HPDE6-E6E7 (cell line): Measurements from ENCODE around the gene NPC1L1.

Experiments used
- DNase-seq: peaks from one replicate; pipeline ENCODE4 v3.0.0; 2011; ENCODE audit warnings: missing footprints; ENCODE audit errors: extremely low spot score

Gene NPC1L1

GRCh38 chr7:44472843-44473242 is 68.3 kb downstream of the NPC1L1 start:
- no peak for DNase-seq

- no peak for DNase-seq
Observed at GRCh38 chr7:44471850-44472249, 69.3 kb downstream of the NPC1L1 start.

GRCh38 chr7:44471436-44471835 is 69.7 kb downstream of the NPC1L1 start:
- no peak for DNase-seq

DNA sequence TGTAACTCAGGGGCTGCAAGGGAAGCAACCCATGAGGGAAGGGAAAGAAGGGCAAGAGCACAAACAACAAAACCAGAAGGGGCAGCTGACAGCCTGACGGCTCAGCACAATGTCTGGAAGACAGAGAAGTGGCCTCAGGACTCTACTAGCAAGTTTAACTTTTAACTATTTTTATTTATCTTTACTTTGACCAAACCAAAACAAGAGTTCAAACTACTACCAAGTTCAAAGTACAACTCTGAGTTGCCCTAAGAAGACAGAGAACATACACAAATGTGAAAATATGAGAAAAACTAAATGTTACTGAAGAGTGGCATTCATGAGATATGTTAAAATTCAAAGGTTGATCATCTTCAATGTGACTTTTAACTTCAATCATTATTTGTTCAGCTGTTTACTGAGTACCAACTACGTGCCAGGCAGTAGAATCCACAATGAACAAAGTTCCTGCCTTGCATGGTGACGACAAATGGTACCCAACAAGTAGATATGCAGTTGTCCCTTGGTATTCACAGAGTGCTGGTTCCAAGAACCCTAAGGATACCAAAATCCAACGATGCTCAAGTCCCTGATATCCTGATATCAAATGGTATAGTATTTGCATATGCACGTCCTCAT is 70.4 kb downstream of the NPC1L1 start:
- no peak for DNase-seq

DNA sequence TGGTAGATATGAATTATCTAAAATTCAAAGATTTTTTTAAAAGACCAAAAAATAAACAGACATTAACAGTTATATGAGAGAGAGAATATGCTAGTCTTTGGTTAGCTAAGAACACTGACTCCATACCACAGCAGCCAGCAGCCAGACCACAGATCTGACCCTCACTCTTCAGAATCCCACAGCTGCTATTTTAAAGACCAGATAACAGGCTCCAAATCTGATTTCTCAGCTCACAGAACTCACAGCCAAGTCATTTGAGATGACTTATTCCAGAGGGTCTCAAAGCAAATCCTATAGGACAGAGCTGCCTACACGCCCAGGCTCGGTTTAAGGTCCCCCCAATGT is 71.0 kb downstream of the NPC1L1 start:
- no peak for DNase-seq

- DNase-seq, result no peak
Observed at GRCh38 chr7:44469461-44470134, 71.5 kb downstream of the NPC1L1 start.

GRCh38 chr7:44467217-44467548 is 73.9 kb downstream of the NPC1L1 start:
- no peak for DNase-seq

DNA sequence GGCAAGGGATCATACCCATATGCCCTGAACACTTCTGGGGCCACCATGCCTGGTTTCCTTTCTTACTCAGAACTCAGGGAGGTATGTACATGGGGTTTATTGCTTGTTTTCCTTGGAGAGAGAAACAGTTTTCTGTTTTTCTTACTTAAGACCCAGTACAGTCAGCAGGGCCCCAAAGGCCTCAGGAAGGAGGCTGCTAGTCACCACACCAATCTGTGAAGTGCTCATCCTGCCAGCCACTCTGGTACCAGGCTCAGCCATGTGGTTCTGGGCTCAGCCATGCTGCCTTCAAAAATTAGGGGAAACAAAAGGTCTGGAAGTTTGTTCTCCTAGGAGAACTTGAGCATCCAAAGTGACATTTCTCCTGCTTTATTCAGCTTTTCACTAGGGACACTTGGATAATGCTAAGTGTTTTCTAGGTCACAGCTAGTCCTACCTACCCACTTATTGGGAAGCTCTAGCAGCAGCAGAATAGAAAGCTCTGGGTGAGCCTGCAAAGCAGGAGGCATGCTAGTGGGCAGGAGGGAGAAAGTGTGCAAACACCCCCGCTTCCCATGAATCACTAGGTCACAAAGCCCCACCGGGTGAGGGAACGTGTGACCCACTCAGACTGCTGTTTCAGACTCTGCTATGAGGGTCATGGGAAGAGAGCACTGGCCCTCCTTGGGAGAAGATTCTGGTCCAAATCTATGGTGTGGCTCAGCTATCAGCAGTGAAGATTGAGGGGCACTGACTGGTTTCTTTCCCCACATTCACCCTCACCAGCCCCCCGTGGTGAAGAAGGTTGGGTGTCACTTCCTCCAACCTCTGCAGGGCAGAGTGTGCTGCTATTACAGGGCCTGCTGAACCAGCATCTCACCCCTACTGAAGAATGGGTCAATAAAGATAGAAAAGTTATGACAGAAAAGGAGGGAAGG is 74.6 kb downstream of the NPC1L1 start:
- no peak for DNase-seq

GRCh38 chr7:44465490-44465889 is 75.6 kb downstream of the NPC1L1 start:
- no peak for DNase-seq

DNA sequence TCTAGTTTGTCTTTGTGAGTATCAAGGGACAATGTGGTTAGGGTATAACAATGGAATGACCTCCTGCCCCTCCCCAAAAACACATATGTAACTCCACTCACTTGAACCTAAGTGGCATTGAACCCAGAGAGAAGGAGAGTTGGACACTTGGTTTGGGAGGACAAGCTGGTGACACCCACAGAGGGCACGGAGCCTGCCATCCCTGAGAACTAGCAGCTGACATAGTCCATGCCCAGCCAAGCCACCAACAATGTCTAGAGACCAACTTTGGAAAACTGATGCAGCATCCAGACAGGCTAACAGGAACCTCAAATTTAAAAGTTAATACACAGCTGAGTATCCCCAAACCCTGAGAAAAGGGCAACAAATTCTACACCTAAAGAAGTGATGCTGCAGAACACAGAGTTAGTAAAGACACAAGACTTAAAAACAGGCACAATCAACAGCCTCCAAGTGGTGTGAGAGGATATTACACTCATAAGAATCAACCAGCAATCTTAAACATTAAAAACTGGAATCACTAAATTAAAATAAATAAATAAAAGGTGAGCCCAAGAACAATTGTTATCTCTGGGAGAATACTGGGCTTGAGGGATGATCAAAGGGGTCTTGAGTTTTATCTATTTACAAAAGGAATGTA is 77.8 kb downstream of the NPC1L1 start:
- DNase-seq, result no peak
